GM12892 (cell line): ENCODE results near the gene ALKBH5.

Experiments
- POLR2A ChIP-seq: IDR thresholded peaks from 2 replicates; pipeline ENCODE4 v1.6.1; 2011; ENCODE audit warnings: low read depth, low read length, control low read depth
- POLR2AphosphoS5 ChIP-seq: IDR thresholded peaks from 2 replicates; pipeline ENCODE4 v1.6.1; 2011; ENCODE audit warnings: low read depth, low read length, control low read depth

DNA sequence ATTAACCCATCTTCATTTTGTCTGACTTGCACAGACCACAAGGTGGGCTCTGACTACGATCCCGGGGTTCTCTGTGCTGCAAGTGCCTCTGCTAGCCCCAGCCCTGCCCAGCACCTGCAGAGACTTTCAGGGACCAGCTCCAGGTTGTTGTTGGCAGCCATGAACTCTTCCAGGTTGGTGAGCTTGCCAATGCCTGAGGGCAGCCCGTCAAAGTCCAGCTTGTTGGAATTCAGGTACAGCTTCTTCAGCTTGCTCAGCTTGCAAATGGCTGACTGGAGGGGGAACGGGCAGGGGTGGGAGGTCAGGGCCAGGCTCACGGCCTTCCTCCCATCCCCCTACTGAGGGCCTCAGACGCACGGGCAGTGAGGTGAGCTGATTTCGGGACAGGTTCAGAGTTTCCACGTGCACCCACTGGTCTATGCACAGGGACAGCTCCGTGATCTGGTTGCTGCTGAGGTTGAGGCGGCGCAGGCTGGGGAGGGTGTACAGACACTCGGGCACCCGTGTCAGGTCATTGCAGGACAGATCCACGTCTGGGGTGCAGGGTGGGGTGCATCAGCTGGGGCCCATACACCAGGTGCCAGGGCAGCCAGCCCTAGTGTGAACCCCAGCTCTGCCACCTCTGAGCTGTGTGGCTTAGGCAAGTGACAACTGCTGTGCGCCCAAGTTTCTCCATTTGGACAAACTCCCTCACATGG lies 69.7 kb downstream of the ALKBH5 start:
- TF ChIP-seq POLR2AphosphoS5 (no peak), POLR2A (no peak)
